Measurements from ENCODE around the gene BTD. TPM values are rescaled to one million over a fixed set of nuclear protein-coding genes. Genes with fewer than 3 reads are reported as not detected.

The BTD gene
- total RNA-seq, 2 donors from 2014 or later = 17.3 to 21.2 TPM

- DNase-seq (no peak), ATAC-seq (no peak)
- peak overlapping the region; percentile 65 for H3K27ac Mint-ChIP-seq
- no peaks in the 10 kb centered on the region for H3K27me3 Mint-ChIP-seq
- peaks cover 2% of the 10 kb centered on the region for H3K36me3 Mint-ChIP-seq (ENCODE audit: low read depth)
- H3K4me1 Mint-ChIP-seq = peaks cover 27% of the 10 kb centered on the region
- H3K4me3 Mint-ChIP-seq = no peak overlapping the region
- H3K9me3 ChIP-seq (ENCODE audit: control insufficient read depth, low read length, poor library complexity, severe bottlenecking) = no peaks in the 10 kb centered on the region
Observed at GRCh38 chr3:15633766-15634598, 32.4 kb downstream of the BTD start.

DNA sequence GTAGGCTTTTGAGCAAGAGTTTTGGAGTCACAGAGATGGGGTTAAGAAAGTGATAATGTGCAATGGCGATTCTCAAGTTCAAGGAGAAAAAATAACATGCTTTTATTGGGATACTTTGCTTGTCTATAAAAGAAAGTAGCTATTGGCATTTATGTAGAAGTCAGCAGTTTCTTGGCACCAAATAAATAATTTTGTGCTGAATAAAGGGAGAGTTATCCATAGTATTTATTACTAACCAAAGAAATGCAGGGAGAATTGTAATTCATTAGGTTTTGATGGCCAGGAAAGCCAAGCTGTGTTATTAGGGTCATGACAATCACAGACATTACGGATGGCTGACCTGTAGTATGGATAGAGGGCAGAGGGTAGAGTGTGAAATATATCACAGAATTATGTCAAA lies 33.1 kb downstream of the BTD start:
- H3K4me1 Mint-ChIP-seq = peaks cover 27% of the 10 kb centered on the region
- ATAC-seq = no peak

GRCh38 chr3:15635121-15635661 lies 33.6 kb downstream of the BTD start:
- H3K4me1 Mint-ChIP-seq = peaks cover 22% of the 10 kb centered on the region
- ATAC-seq = no peak
- H3K27ac Mint-ChIP-seq = peak overlapping the region; percentile 85
- no peak for DNase-seq
- no peaks in the 10 kb centered on the region for H3K27me3 Mint-ChIP-seq
- H3K36me3 Mint-ChIP-seq (ENCODE audit: low read depth) = peaks cover 2% of the 10 kb centered on the region
- H3K9me3 ChIP-seq (ENCODE audit: control insufficient read depth, low read length, poor library complexity, severe bottlenecking) = no peaks in the 10 kb centered on the region
- no peak overlapping the region for H3K4me3 Mint-ChIP-seq

More for the DNA sequence above, 33.1 kb downstream of the BTD start:
- H3K36me3 Mint-ChIP-seq (ENCODE audit: low read depth) = peaks cover 2% of the 10 kb centered on the region
- H3K9me3 ChIP-seq (ENCODE audit: control insufficient read depth, low read length, poor library complexity, severe bottlenecking) = no peaks in the 10 kb centered on the region
- DNase-seq = no peak
- H3K27me3 Mint-ChIP-seq = no peaks in the 10 kb centered on the region
- H3K4me3 Mint-ChIP-seq = no peak overlapping the region
- peak overlapping the region; percentile 65 for H3K27ac Mint-ChIP-seq

GRCh38 chr3:15636028-15636709 lies 34.6 kb downstream of the BTD start:
- Mint-ChIP-seq H3K27ac (peak overlapping the region; percentile 85), H3K36me3 (ENCODE audit: low read depth) (peaks cover 2% of the 10 kb centered on the region), H3K27me3 (no peaks in the 10 kb centered on the region), H3K4me1 (peaks cover 21% of the 10 kb centered on the region), H3K4me3 (peak overlapping the region; percentile 62)
- DNase-seq = no peak
- peak; percentile 69 for ATAC-seq
- H3K9me3 ChIP-seq (ENCODE audit: control insufficient read depth, low read length, poor library complexity, severe bottlenecking) = no peaks in the 10 kb centered on the region

DNA sequence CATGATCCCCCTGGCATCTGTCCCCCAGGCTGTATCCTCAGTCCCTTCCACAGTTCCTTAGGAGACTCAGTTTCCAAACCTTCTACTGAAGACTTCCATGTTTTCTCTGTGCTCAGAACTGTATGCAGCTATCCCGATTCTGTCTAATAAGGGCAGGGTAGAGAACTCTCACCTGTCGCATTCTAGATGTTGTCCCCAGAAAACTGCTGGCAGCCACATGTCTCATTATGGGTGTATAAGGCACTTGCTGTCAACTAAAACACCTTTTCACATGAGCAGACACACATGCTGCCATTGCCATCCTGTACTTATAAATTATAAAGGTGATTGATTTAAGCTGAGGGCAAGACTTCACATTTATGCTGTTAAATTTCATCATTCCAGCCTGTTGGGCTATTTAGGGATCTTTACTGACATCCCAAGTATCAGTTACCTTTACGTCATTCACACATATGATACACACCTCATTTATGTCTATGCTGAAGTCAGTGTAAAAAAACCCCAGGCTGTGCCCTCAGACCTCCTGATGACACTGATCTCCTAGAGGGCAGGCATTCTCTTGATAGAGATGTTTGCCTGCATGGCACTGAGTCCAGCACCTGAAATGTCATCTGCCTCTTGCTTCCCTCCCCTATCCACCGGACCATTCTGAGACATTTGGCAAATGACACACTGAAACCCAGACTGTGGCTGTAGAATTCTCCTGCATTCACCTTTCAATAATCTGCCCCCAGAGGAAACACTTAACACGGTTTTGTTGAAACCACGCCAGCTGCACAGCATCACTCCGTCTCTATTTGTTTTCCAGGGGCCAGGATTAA lies 35.8 kb downstream of the BTD start:
- Mint-ChIP-seq H3K36me3 (ENCODE audit: low read depth) (peaks cover 2% of the 10 kb centered on the region), H3K4me1 (peaks cover 13% of the 10 kb centered on the region), H3K4me3 (peak overlapping the region; percentile 59), H3K27me3 (no peaks in the 10 kb centered on the region), H3K27ac (peak overlapping the region; percentile 85)
- no peaks in the 10 kb centered on the region for H3K9me3 ChIP-seq (ENCODE audit: control insufficient read depth, low read length, poor library complexity, severe bottlenecking)
- DNase-seq (no peak), ATAC-seq (no peak)

DNA sequence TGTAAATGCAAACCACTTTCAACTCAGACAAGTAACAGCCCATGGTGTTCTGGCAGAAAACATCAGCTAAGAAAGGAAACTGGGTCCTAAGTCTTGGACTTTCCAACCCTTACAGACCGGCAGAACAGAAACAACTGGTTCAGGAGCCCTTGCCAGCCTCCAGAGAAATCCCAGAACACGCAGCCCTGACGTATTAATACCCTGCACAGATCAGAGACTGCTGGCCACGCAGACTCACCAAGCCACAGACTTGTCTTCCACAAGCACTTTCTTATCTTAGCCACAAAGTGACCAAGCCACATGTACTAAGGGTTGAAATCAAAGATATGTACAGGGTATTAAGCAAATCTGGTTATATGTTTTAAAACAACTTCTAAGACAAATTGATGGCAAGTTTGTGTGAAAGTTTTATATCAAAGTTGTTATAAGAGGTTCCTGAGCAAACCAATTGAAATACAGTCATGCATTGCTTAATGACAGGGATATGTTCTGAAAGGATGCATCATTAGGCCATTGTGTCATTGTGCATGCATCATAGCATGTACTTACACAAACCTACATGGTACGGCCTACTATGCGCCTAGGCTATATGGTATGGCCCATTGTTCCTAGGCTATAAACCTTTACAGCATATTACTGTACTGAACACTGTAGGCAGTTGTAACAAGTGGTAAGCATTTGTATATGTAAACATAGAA lies 36.8 kb downstream of the BTD start:
- no peak for ATAC-seq
- Mint-ChIP-seq H3K4me1 (peaks cover 13% of the 10 kb centered on the region), H3K36me3 (ENCODE audit: low read depth) (peaks cover 4% of the 10 kb centered on the region), H3K27ac (peak overlapping the region; percentile 85), H3K27me3 (no peaks in the 10 kb centered on the region), H3K4me3 (no peak overlapping the region)
- DNase-seq = no peak
- no peaks in the 10 kb centered on the region for H3K9me3 ChIP-seq (ENCODE audit: control insufficient read depth, low read length, poor library complexity, severe bottlenecking)

GRCh38 chr3:15638891-15639262 lies 37.3 kb downstream of the BTD start:
- H3K4me1 Mint-ChIP-seq = peaks cover 13% of the 10 kb centered on the region
- ATAC-seq = no peak
- no peak overlapping the region for H3K27ac Mint-ChIP-seq
- no peak for DNase-seq
- peaks cover 4% of the 10 kb centered on the region for H3K36me3 Mint-ChIP-seq (ENCODE audit: low read depth)
- no peaks in the 10 kb centered on the region for H3K27me3 Mint-ChIP-seq
- no peak overlapping the region for H3K4me3 Mint-ChIP-seq
- H3K9me3 ChIP-seq (ENCODE audit: control insufficient read depth, low read length, poor library complexity, severe bottlenecking) = no peaks in the 10 kb centered on the region

- H3K9me3 ChIP-seq (ENCODE audit: control insufficient read depth, low read length, poor library complexity, severe bottlenecking) = no peaks in the 10 kb centered on the region
- H3K27me3 Mint-ChIP-seq = no peaks in the 10 kb centered on the region
- peaks cover 2% of the 10 kb centered on the region for H3K36me3 Mint-ChIP-seq (ENCODE audit: low read depth)
- H3K4me3 Mint-ChIP-seq = no peak overlapping the region
- no peak for DNase-seq
- no peak overlapping the region for H3K27ac Mint-ChIP-seq
- no peak for ATAC-seq
- peaks cover 36% of the 10 kb centered on the region for H3K4me1 Mint-ChIP-seq
Observed at GRCh38 chr3:15645246-15645645, 43.7 kb downstream of the BTD start.

DNA sequence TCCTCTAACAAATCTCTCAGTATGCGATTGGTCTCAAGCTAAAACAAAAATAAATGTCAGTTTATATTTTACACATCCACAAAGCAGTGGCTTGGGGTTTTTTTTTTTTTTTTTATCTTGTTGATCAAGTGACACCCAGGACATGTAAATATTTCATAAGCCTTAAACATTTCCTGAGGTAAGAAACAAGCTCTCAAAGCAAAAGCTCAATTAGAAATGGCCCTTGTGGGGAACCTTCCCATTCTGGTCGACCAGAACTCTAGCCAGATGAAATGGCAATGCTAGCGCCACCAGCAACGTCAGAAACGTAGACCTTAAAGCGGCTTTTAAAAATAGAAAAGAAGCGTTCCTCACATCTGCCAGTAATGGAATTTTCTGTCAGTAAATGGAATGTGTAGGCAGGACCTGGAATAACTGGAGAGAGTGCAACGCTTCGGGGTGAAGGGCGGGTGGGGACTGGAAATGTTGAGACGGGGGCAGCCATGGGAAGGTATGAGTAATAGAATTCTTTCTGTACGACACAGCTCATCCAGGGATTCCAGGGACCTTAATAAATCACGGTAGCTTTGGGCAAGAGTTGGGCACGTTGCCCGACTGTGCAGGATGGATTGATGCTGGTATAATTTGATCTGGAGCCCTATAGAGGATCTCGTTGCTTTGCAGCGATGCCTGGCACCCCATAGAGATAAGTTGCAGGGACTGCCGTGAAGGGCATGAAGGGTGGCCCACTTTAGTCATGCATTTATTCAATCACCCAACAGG lies 44.4 kb downstream of the BTD start:
- ATAC-seq (no peak), DNase-seq (no peak)
- H3K27me3 Mint-ChIP-seq = no peaks in the 10 kb centered on the region
- H3K4me3 Mint-ChIP-seq = no peak overlapping the region
- H3K27ac Mint-ChIP-seq = no peak overlapping the region
- H3K9me3 ChIP-seq (ENCODE audit: control insufficient read depth, low read length, poor library complexity, severe bottlenecking) = no peaks in the 10 kb centered on the region
- H3K36me3 Mint-ChIP-seq (ENCODE audit: low read depth) = peaks cover 2% of the 10 kb centered on the region
- H3K4me1 Mint-ChIP-seq = peaks cover 36% of the 10 kb centered on the region

- peak overlapping the region; percentile 81 for H3K4me3 Mint-ChIP-seq
- no peaks in the 10 kb centered on the region for H3K9me3 ChIP-seq (ENCODE audit: control insufficient read depth, low read length, poor library complexity, severe bottlenecking)
- ATAC-seq (peak; percentile 32), DNase-seq (no peak)
- H3K4me1 Mint-ChIP-seq = peaks cover 36% of the 10 kb centered on the region
- no peaks in the 10 kb centered on the region for H3K27me3 Mint-ChIP-seq
- peak overlapping the region; percentile 87 for H3K27ac Mint-ChIP-seq
- peaks cover 6% of the 10 kb centered on the region for H3K36me3 Mint-ChIP-seq (ENCODE audit: low read depth)
Observed at GRCh38 chr3:15646851-15647511, 45.4 kb downstream of the BTD start.

- Mint-ChIP-seq H3K4me3 (peak overlapping the region; percentile 81), H3K4me1 (peaks cover 36% of the 10 kb centered on the region), H3K27me3 (no peaks in the 10 kb centered on the region), H3K36me3 (ENCODE audit: low read depth) (peaks cover 6% of the 10 kb centered on the region), H3K27ac (peak overlapping the region; percentile 87)
- H3K9me3 ChIP-seq (ENCODE audit: control insufficient read depth, low read length, poor library complexity, severe bottlenecking) = no peaks in the 10 kb centered on the region
- ATAC-seq (peak; percentile 96), DNase-seq (peak in 2 of 3 donors; percentile 23 to 24)
Observed at GRCh38 chr3:15647611-15648167, 46.1 kb downstream of the BTD start.

Measured in T-helper 17 cell (primary cell).